ENCODE data around the gene NKIRAS1. TPM values are rescaled to one million over a fixed set of nuclear protein-coding genes. Genes with fewer than 3 reads are reported as not detected.

NKIRAS1 gene
- total RNA-seq, 1 donor: 11.9 TPM

DNA sequence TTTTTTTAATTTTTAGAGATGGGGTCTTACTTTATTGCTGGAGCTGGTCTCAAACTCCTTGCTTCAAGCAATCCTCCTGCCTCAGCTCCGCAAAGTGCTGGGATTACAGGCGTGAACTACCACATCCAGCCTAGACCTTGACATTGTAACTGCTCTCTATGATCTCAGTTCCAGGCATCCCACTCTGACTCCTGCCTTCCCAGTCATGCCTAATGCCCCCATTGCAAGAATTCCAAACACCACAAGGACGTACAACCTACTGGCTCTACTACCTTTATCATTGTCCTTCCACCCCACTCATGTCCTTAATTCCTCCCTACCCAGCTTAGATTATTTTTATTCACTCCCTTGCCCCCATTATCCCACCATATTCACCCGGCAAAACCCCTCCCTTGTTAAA is 21.6 kb downstream of the NKIRAS1 start:
- Histone ChIP-seq H3K79me2 (ENCODE audit: insufficient read depth, low read length) (no peaks in the 10 kb centered on the region), H3K4me2 (ENCODE audit: insufficient read depth, low read length) (no peak overlapping the region), H3K4me1 (ENCODE audit: insufficient read depth, low read length) (no peaks in the 10 kb centered on the region), H3K36me3 (ENCODE audit: insufficient read depth, low read length) (peaks cover 26% of the 10 kb centered on the region), H3K9me3 (ENCODE audit: low read depth, low read length) (no peaks in the 10 kb centered on the region), H3K4me3 (ENCODE audit: insufficient read depth, low read length) (no peak overlapping the region), H2AFZ (ENCODE audit: low read length) (no peak overlapping the region), H3K27ac (ENCODE audit: low read depth, low read length) (no peak overlapping the region), H3K27me3 (ENCODE audit: insufficient read depth, low read length) (no peaks in the 10 kb centered on the region), H4K20me1 (ENCODE audit: insufficient read depth, low read length) (no peaks in the 10 kb centered on the region)
- no peak for DNase-seq (ENCODE audit: insufficient read length, low spot score, missing footprints)
- TF ChIP-seq, protein P1, sequence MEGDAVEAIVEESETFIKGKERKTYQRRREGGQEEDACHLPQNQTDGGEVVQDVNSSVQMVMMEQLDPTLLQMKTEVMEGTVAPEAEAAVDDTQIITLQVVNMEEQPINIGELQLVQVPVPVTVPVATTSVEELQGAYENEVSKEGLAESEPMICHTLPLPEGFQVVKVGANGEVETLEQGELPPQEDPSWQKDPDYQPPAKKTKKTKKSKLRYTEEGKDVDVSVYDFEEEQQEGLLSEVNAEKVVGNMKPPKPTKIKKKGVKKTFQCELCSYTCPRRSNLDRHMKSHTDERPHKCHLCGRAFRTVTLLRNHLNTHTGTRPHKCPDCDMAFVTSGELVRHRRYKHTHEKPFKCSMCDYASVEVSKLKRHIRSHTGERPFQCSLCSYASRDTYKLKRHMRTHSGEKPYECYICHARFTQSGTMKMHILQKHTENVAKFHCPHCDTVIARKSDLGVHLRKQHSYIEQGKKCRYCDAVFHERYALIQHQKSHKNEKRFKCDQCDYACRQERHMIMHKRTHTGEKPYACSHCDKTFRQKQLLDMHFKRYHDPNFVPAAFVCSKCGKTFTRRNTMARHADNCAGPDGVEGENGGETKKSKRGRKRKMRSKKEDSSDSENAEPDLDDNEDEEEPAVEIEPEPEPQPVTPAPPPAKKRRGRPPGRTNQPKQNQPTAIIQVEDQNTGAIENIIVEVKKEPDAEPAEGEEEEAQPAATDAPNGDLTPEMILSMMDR (IDR thresholded peaks at IDR 0.05; ENCODE audit: extremely low read depth, low read depth, low read length): no peak

DNA sequence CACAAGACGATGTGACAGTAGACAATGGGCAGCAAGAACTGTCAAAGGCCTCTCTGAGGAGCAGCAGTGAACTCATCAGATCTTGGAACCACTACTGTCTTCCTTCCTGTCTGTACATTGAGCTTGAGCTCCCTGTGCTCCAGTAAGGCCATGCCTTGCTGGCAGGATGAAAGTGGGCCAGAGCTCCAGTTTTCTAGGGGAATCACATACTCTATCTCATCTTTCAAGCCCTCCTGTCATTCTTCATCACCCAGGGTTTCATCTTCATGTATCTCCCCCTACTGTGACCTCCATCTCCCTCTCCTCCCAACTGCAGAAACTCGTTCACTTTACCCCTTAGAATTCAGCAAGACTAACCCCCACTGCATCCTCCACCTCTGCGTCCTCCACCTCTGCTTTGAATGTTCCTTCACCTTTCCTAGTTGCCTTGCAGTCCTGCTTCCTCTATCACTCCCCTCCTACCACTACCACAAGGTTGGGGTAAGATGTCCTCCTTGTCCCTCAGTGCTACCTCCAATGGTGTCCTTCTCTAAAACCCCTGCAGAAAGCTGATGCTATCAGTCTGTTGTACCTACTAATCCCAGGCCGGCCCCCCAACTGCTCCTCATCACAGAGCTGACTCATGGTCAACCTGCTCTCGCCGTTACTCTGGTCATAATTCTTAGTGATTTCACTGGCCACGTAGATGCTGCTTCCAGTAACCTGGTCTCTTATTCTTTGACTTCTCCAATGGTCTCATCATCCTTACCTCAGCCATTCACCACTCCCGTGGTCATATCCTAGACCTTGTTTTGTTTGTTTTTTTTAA is 22.3 kb downstream of the NKIRAS1 start:
- Histone ChIP-seq H2AFZ (ENCODE audit: low read length) (no peak overlapping the region), H4K20me1 (ENCODE audit: insufficient read depth, low read length) (peaks cover under 1% of the 10 kb centered on the region), H3K4me1 (ENCODE audit: insufficient read depth, low read length) (no peaks in the 10 kb centered on the region), H3K4me2 (ENCODE audit: insufficient read depth, low read length) (no peak overlapping the region), H3K36me3 (ENCODE audit: insufficient read depth, low read length) (peaks cover 27% of the 10 kb centered on the region), H3K27me3 (ENCODE audit: insufficient read depth, low read length) (no peaks in the 10 kb centered on the region), H3K9me3 (ENCODE audit: low read depth, low read length) (no peaks in the 10 kb centered on the region), H3K79me2 (ENCODE audit: insufficient read depth, low read length) (no peaks in the 10 kb centered on the region), H3K4me3 (ENCODE audit: insufficient read depth, low read length) (no peak overlapping the region), H3K27ac (ENCODE audit: low read depth, low read length) (no peak overlapping the region)
- DNase-seq (ENCODE audit: insufficient read length, low spot score, missing footprints): no peak
- TF ChIP-seq, protein P1 (IDR thresholded peaks at IDR 0.05; ENCODE audit: extremely low read depth, low read depth, low read length): no peak

DNA sequence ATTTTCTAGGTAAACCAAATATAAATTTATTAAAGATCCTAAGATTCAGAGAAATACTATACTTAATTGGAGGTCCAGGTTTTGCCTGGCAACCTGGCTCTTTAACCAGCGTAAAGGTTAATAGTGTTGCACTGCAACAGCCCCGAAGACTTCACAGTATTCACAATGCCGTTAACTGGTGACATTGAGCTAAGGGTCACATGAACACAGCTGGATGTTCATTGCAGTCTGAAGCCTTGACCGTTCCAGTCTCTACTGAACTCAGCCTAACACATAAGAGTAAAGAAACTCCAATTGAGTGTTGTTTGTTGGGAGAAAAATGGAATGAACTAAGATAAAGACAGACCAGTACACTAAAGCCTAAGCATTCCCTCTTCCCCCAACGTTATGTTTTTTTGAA is 26.8 kb downstream of the NKIRAS1 start:
- no peak overlapping the region for H3K27ac ChIP-seq (ENCODE audit: low read depth, low read length)
- H4K20me1 ChIP-seq (ENCODE audit: insufficient read depth, low read length): peaks cover 16% of the 10 kb centered on the region
- H3K79me2 ChIP-seq (ENCODE audit: insufficient read depth, low read length): no peaks in the 10 kb centered on the region
- H3K9me3 ChIP-seq (ENCODE audit: low read depth, low read length): no peaks in the 10 kb centered on the region
- no peak overlapping the region for H3K4me3 ChIP-seq (ENCODE audit: insufficient read depth, low read length)
- no peaks in the 10 kb centered on the region for H3K4me1 ChIP-seq (ENCODE audit: insufficient read depth, low read length)
- no peaks in the 10 kb centered on the region for H3K27me3 ChIP-seq (ENCODE audit: insufficient read depth, low read length)
- DNase-seq (ENCODE audit: insufficient read length, low spot score, missing footprints): no peak
- no peak overlapping the region for H2AFZ ChIP-seq (ENCODE audit: low read length)
- TF ChIP-seq, protein P1 (IDR thresholded peaks at IDR 0.05; ENCODE audit: extremely low read depth, low read depth, low read length): no peak
- H3K4me2 ChIP-seq (ENCODE audit: insufficient read depth, low read length): no peak overlapping the region
- peaks cover 15% of the 10 kb centered on the region for H3K36me3 ChIP-seq (ENCODE audit: insufficient read depth, low read length)

DNA sequence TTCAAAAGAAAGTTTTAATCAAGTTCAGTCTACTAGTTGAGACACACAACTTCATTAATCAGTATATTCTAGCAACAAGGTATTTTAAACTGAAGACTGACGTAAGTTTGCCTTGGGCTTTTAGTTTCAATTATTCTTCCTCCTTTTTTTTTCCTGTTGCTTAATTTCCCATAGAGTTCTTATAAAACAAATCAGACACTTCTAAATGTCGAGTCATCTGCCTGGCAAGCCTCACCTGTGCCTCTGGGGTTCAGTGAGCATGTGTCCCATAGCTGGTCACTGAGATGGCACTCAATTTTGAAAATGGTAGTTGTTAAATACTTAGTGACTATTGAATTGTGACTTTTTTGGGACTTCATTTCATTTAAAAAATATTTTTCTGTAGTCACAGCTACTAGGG is 27.4 kb downstream of the NKIRAS1 start:
- Histone ChIP-seq H4K20me1 (ENCODE audit: insufficient read depth, low read length) (peaks cover 16% of the 10 kb centered on the region), H3K27ac (ENCODE audit: low read depth, low read length) (no peak overlapping the region), H3K79me2 (ENCODE audit: insufficient read depth, low read length) (no peaks in the 10 kb centered on the region), H3K9me3 (ENCODE audit: low read depth, low read length) (no peaks in the 10 kb centered on the region), H2AFZ (ENCODE audit: low read length) (no peak overlapping the region), H3K4me1 (ENCODE audit: insufficient read depth, low read length) (no peaks in the 10 kb centered on the region), H3K36me3 (ENCODE audit: insufficient read depth, low read length) (peaks cover 15% of the 10 kb centered on the region), H3K4me2 (ENCODE audit: insufficient read depth, low read length) (no peak overlapping the region), H3K4me3 (ENCODE audit: insufficient read depth, low read length) (no peak overlapping the region), H3K27me3 (ENCODE audit: insufficient read depth, low read length) (no peaks in the 10 kb centered on the region)
- DNase-seq (ENCODE audit: insufficient read length, low spot score, missing footprints): no peak
- TF ChIP-seq, protein P1 (IDR thresholded peaks at IDR 0.05; ENCODE audit: extremely low read depth, low read depth, low read length): no peak

Measured in osteoblast (primary cell).